ENCODE measurements around the gene PIH1D2. TPM values are rescaled to one million over a fixed set of nuclear protein-coding genes. Genes with fewer than 3 reads are reported as not detected.

Gene PIH1D2
- total and polyA plus RNA-seq, 2 donors (not counting 1 experiment from before 2014, with no cell fraction given), result 1.5 to 1.9 TPM

GRCh38 chr11:112023104-112023503, 50.7 kb downstream of the PIH1D2 start:
- H4K20me1 ChIP-seq (ENCODE audit: control insufficient read depth, extremely low read depth, insufficient read depth, low read length), result no peaks in the 10 kb centered on the region
- H3K9me3 ChIP-seq (ENCODE audit: control insufficient read depth, insufficient read depth, low read depth, low read length), result no peaks in the 10 kb centered on the region
- H3K9ac ChIP-seq (ENCODE audit: insufficient read depth, low read length), result no peak overlapping the region
- H3K27me3 ChIP-seq (ENCODE audit: control insufficient read depth, insufficient read depth, low read length), result no peaks in the 10 kb centered on the region
- no peaks in the 10 kb centered on the region for H3K4me1 ChIP-seq (ENCODE audit: control insufficient read depth, extremely low read depth, insufficient read depth, low read length)
- H3K4me3 ChIP-seq (replicated peaks in 1 of 4; ENCODE audit: control extremely low read depth in 1 of 4, insufficient read depth in 1 of 4, low read depth in 3 of 4, low read length in 4 of 4), result no peak overlapping the region
- peaks cover 2% of the 10 kb centered on the region for H3K36me3 ChIP-seq (ENCODE audit: control insufficient read depth, insufficient read depth, low read length)
- DNase-seq (ENCODE audit: low read depth in 2 of 2), result no peak
- no peak overlapping the region for H3K27ac ChIP-seq (ENCODE audit: insufficient read depth, low read length)
- no peak overlapping the region for H3K4me2 ChIP-seq (ENCODE audit: extremely low read depth, insufficient read depth, low read length)
- H3K79me2 ChIP-seq (ENCODE audit: control insufficient read depth, insufficient read depth, low read length), result peaks cover 7% of the 10 kb centered on the region
- no peak for TF ChIP-seq EZH2 (IDR thresholded peaks at IDR 0.05; ENCODE audit: low read length, missing control alignments)
- no peak for TF ChIP-seq CTCF (conservative IDR thresholded peaks at IDR 0.05 in 1 of 2, IDR thresholded peaks at IDR 0.05 in 1 of 2; ENCODE audit: low read depth in 1 of 2, low read length in 2 of 2)
- H2AFZ ChIP-seq (ENCODE audit: low read length), result no peak overlapping the region

GRCh38 chr11:112019066-112019465, 54.8 kb downstream of the PIH1D2 start:
- H3K36me3 ChIP-seq (ENCODE audit: control insufficient read depth, insufficient read depth, low read length), result peaks cover 2% of the 10 kb centered on the region
- no peak overlapping the region for H3K4me3 ChIP-seq (replicated peaks in 1 of 4; ENCODE audit: control extremely low read depth in 1 of 4, insufficient read depth in 1 of 4, low read depth in 3 of 4, low read length in 4 of 4)
- H3K9me3 ChIP-seq (ENCODE audit: control insufficient read depth, insufficient read depth, low read depth, low read length), result no peaks in the 10 kb centered on the region
- no peaks in the 10 kb centered on the region for H4K20me1 ChIP-seq (ENCODE audit: control insufficient read depth, extremely low read depth, insufficient read depth, low read length)
- TF ChIP-seq CTCF (conservative IDR thresholded peaks at IDR 0.05 in 1 of 2, IDR thresholded peaks at IDR 0.05 in 1 of 2; ENCODE audit: low read depth in 1 of 2, low read length in 2 of 2) (no peak), EZH2 (IDR thresholded peaks at IDR 0.05; ENCODE audit: low read length, missing control alignments) (no peak)
- H3K4me2 ChIP-seq (ENCODE audit: extremely low read depth, insufficient read depth, low read length), result no peak overlapping the region
- H3K27ac ChIP-seq (ENCODE audit: insufficient read depth, low read length), result no peak overlapping the region
- no peak overlapping the region for H3K9ac ChIP-seq (ENCODE audit: insufficient read depth, low read length)
- H3K79me2 ChIP-seq (ENCODE audit: control insufficient read depth, insufficient read depth, low read length), result no peaks in the 10 kb centered on the region
- DNase-seq (ENCODE audit: low read depth in 2 of 2), result no peak
- H2AFZ ChIP-seq (ENCODE audit: low read length), result no peak overlapping the region
- peaks cover 4% of the 10 kb centered on the region for H3K4me1 ChIP-seq (ENCODE audit: control insufficient read depth, extremely low read depth, insufficient read depth, low read length)
- H3K27me3 ChIP-seq (ENCODE audit: control insufficient read depth, insufficient read depth, low read length), result no peaks in the 10 kb centered on the region

Other genes with a start within 250 kb of the PIH1D2 start
- 26.5 and 30.9 TPM in 2 replicates for gene ALG9, start 202.4 kb downstream of the PIH1D2 start, total RNA-seq
- 33.4 and 43.8 TPM in 2 replicates for gene ALG9, start 202.4 kb downstream of the PIH1D2 start, polyA plus RNA-seq
- 1.8 and 2.6 TPM in 2 replicates for gene FDXACB1, start 194.9 kb downstream of the PIH1D2 start, total RNA-seq
- gene FDXACB1, start 194.9 kb downstream of the PIH1D2 start, polyA plus RNA-seq, result 1.7 and 3.4 TPM in 2 replicates
- gene CFAP68, start 194.5 kb downstream of the PIH1D2 start, total RNA-seq, result 16.9 and 19.3 TPM in 2 replicates
- gene CFAP68, start 194.5 kb downstream of the PIH1D2 start, polyA plus RNA-seq, result 21.1 and 23.0 TPM in 2 replicates
- gene CRYAB, start 162.2 kb downstream of the PIH1D2 start, total RNA-seq, result 28.5 and 51.2 TPM in 2 replicates
- gene CRYAB, start 162.2 kb downstream of the PIH1D2 start, polyA plus RNA-seq, result 30.0 and 48.1 TPM in 2 replicates
- gene HSPB2, start 161.3 kb downstream of the PIH1D2 start, total RNA-seq, result 2.1 and 2.8 TPM in 2 replicates
- 0.94 and 2.5 TPM in 2 replicates for gene HSPB2, start 161.3 kb downstream of the PIH1D2 start, polyA plus RNA-seq
- gene C11orf52, start 155.1 kb downstream of the PIH1D2 start, total RNA-seq, result 0.51 and 0.99 TPM in 2 replicates
- 0.32 and 1.3 TPM in 2 replicates for gene C11orf52, start 155.1 kb downstream of the PIH1D2 start, polyA plus RNA-seq
- 18.2 and 19.8 TPM in 2 replicates for gene DIXDC1, start 136.7 kb downstream of the PIH1D2 start, total RNA-seq
- gene DIXDC1, start 136.7 kb downstream of the PIH1D2 start, polyA plus RNA-seq, result 8.4 and 14.3 TPM in 2 replicates
- 26.2 and 33.9 TPM in 2 replicates for gene DLAT, start 48.6 kb downstream of the PIH1D2 start, total RNA-seq
- gene DLAT, start 48.6 kb downstream of the PIH1D2 start, polyA plus RNA-seq, result 37.8 and 48.8 TPM in 2 replicates
- gene NKAPD1, start 282 bp upstream of the PIH1D2 start, total RNA-seq, result 25.8 and 26.2 TPM in 2 replicates
- 24.1 and 27.5 TPM in 2 replicates for gene NKAPD1, start 282 bp upstream of the PIH1D2 start, polyA plus RNA-seq
- gene TIMM8B, start 12.7 kb upstream of the PIH1D2 start, total RNA-seq, result 46.7 and 55.3 TPM in 2 replicates
- 61.7 and 75.3 TPM in 2 replicates for gene TIMM8B, start 12.7 kb upstream of the PIH1D2 start, polyA plus RNA-seq
- gene SDHD, start 12.9 kb upstream of the PIH1D2 start, total RNA-seq, result 186 and 203 TPM in 2 replicates
- gene SDHD, start 12.9 kb upstream of the PIH1D2 start, polyA plus RNA-seq, result 148 and 176 TPM in 2 replicates
- gene IL18, start 90.1 kb upstream of the PIH1D2 start, total RNA-seq, result 0.17 and 0.26 TPM in 2 replicates
- gene IL18, start 90.1 kb upstream of the PIH1D2 start, polyA plus RNA-seq, result 0.23 and 0.77 TPM in 2 replicates
- gene TEX12, start 93.4 kb upstream of the PIH1D2 start, total RNA-seq, result 0.17 TPM in 1 of 2 replicates, not detected in the other
- 0.09 TPM in 1 of 2 replicates, not detected in the other for gene TEX12, start 93.4 kb upstream of the PIH1D2 start, polyA plus RNA-seq
- gene BCO2, start 101.5 kb upstream of the PIH1D2 start, total RNA-seq, result 1.0 and 2.1 TPM in 2 replicates
- 0.36 and 0.42 TPM in 2 replicates for gene BCO2, start 101.5 kb upstream of the PIH1D2 start, polyA plus RNA-seq
- 47.5 and 69.0 TPM in 2 replicates for gene PTS, start 152.4 kb upstream of the PIH1D2 start, total RNA-seq
- gene PTS, start 152.4 kb upstream of the PIH1D2 start, polyA plus RNA-seq, result 47.4 and 51.6 TPM in 2 replicates
- gene PLET1, start 186.8 kb upstream of the PIH1D2 start, total RNA-seq, result not detected in 2 replicates
- gene PLET1, start 186.8 kb upstream of the PIH1D2 start, polyA plus RNA-seq, result not detected in 2 replicates